Right ventricle myocardium inferior (tissue), 1 donor: ENCODE measurements around the gene MYO6. TPM values are rescaled to one million over a fixed set of nuclear protein-coding genes. Genes with fewer than 3 reads are reported as not detected.

Experiments
- ATAC-seq: fragments of 200-7000 bp; cut with Tn5 transposase; one replicate; pipeline ENCODE4 v1.9.1; 2020; ENCODE audit warnings: mild to moderate bottlenecking, moderate library complexity
- DNase-seq: peaks from one replicate; pipeline ENCODE4 v3.0.0; 2021; ENCODE audit errors: missing footprints
- intact Hi-C: fragments of 100-400 bp; cut with DNase I; formaldehyde crosslinking; loops from one replicate; pipeline ENCODE4 v1.11.0; 2022
- total RNA-seq: library from RNA; stranded (reverse); fragmentation: NEBNext Ultra II Directional; extraction: Animal tissue kit (Norgen Biotek cat#: 25700); gene quantifications from one replicate; pipeline ENCODE4 v1.2.1, GENCODE V29; 2021
- donor health status: DM: no; HTN: yes; CAD: no; lungs with severe emphysema.

Gene MYO6
- total RNA-seq, 1 donor from 2014 or later = 4.7 TPM

GRCh38 chr6:75760320-75760719 lies 11.3 kb downstream of the MYO6 start:
- no peak for ATAC-seq
- DNase-seq = no peak
- intact Hi-C loops = no loop called here

- no peak for DNase-seq
- no peak for ATAC-seq
- intact Hi-C loops = no loop called here
Observed at GRCh38 chr6:75761489-75761888, 12.4 kb downstream of the MYO6 start.

DNA sequence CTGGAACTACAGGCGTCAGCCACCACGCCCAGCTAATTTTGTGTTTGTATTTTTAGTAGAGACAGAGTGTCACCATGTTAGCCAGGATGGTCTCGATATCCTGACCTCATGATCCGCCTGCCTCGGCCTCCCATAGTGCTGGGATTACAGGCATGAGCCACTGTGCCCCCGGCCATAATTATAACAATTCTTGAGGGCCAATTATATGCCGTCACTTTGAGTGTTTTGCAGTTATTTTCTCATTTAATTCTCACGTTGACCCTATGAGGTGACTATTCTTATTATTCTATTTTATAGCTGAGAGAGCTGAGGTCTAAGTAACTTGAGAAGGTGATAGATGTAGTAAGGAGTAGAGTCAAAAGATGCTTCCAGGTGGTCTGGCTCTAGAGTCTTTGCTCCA lies 13.0 kb downstream of the MYO6 start:
- no peak for DNase-seq
- ATAC-seq = no peak
- intact Hi-C loops = no loop called here

DNA sequence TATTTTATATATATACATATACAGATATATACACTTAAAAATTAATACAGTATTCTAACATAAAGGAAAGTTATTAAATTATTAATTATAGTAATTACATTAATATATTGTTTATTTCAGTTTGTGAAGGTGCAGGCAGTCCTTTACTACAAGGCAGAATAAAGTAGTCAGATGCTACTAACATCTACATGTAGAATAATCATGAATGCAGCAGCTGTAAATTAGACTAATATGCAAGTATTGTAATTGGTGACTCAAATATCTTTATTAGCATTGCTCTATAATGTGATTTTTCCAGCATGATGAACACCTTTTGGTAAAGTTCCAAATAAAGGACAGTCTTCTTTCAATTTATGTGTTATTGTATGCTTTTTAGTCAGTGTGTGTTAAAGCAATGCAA lies 17.3 kb downstream of the MYO6 start:
- no peak for ATAC-seq
- DNase-seq = no peak
- intact Hi-C loops = no loop called here

DNA sequence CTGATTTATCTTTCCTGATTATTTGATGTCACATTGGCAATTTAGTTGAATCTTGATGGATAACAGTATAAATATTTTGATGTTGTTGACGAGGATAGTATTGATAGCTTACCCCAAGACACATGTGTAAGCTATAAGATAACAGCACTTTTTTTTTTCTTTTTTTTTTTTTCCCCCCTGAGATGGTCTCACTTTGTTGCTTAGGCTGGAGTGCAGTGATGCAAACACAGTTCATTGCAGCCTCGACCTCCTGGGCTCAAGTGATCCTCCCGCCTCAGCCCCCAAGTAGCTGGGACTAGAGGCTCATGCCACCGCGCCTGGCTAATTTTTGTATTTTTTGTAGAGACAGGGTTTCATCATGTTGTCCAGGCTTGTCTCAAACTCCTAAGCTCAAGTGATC lies 21.8 kb downstream of the MYO6 start:
- intact Hi-C loops = no loop called here
- ATAC-seq (no peak), DNase-seq (no peak)

- DNase-seq (no peak), ATAC-seq (no peak)
- intact Hi-C loops = no loop called here
Observed at GRCh38 chr6:75775219-75775618, 26.2 kb downstream of the MYO6 start.

DNA sequence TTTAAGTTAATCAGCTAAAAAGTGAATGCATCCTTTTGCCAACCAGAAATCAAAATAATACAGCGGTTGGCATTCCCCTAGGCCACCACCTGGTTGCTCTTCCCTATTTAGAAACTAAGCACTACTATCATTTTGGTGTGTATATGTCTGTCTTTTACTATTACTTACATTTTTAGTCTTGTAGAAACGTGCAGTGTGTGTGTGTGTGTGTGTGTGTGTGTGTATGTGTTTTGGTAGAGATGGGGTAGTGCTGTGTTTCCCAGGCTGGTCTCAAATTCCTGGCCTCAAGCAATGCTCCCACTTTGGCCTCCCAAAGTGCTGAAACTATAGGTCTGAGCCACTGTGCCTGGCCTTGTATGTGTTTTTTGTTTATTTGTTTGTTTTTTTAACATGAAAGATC lies 27.4 kb downstream of the MYO6 start:
- DNase-seq = no peak
- intact Hi-C loops = no loop called here
- no peak for ATAC-seq

DNA sequence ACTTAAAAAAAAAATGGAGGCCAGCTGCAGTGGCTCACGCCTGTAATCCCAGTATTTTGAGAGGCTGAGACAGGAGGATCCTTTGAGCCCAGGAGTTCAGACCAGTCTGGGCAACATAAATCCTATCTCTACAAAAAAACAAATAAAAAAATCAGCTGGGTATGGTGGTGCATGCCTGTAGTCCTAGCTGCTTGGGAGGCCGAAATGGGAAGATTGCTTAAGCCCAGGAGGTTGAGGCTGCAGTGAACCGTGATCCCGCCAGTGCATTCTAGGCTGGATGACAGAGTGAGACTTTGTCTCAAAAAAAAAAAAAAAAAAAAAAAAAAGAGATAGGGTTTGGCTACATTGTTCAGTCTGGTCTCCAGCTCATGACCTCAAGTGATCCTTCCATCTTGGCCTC lies 29.7 kb downstream of the MYO6 start:
- DNase-seq = no peak
- no peak for ATAC-seq
- intact Hi-C loops = no loop called here

DNA sequence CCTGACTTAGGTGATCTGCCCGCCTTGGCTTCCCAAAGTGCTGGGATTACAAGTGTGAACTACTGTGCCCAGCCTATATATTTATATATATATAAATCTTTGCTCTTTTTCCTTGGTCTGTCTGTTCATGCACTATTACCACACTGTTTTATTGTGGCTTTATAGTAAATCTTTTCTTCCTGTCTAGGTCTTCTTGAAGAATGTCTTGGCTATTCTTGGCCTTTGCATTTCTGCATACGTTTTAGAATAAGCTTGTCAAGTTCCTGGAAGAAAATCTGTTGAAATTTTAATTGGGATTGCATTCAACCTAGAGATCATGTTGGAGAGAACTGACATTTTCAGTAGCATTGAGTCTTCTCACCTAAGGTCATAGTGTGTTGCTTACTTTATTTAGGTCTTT lies 37.1 kb downstream of the MYO6 start:
- intact Hi-C loops = no loop called here
- DNase-seq = no peak
- ATAC-seq = no peak

- ATAC-seq (no peak), DNase-seq (no peak)
- intact Hi-C loops = no loop called here
Observed at GRCh38 chr6:75788894-75789293, 39.9 kb downstream of the MYO6 start.

DNA sequence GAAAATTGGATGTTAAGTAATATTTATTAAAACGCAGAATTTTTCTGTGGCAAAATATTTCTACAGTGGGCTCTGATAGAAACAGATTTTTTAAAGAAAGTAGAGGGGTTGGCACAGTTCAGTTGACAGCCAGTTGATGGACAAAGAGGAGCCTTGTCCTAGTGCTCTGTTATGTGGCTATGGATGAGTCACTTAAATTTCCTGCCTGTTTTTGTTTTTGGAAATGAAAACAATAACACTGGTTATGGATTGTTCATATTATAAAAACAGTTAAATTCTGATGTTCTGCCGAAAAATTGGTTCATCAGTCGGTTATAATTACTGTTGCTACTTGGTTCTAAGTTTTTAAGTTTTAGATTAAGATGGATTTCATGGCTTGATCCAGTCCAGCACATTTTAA lies 42.8 kb downstream of the MYO6 start:
- DNase-seq = no peak

GRCh38 chr6:75794351-75794846 lies 45.4 kb downstream of the MYO6 start:
- ATAC-seq (no peak), DNase-seq (no peak)
- intact Hi-C loops = no loop called here

More for the DNA sequence above, 42.8 kb downstream of the MYO6 start:
- intact Hi-C loops = no loop called here
- ATAC-seq = no peak

DNA sequence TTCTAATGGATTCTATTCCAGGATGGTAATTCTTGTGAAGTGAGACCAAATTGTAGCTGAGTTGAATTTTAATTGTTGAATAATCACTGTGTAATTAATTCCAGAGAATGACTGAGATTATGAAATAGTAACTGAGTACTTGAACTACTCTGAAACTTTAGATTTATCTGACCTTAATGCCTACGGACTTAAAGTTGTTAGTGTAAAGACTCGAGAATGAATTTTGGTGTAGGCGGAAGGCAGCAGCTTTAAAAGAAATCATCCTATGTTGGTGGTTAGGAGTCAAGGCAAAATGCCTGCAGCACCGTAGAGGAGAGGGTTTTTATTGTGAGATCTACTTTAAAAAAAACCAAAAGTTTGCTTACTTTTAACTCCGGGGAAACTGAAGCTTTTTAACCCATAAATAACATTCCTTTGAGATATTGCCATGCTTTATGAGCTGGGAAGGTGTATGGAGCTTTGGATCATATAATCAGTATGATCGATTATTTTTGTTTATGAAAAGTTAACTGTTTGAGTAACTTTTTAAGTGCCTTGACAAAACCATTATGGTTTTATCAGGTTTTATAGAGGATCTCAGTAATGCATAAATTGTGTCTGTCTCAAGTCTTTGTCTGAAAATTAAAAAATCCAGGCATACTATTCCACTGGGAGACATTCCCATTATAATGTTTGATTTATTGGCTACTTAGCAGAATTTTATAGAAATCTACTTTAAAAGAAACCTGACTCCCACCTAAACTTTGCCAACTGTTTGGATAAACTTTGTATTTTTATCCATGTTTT lies 46.1 kb downstream of the MYO6 start:
- no peak for DNase-seq
- ATAC-seq = no peak
- intact Hi-C loops = no loop called here

- no peak for ATAC-seq
- intact Hi-C loops = no loop called here
Observed at GRCh38 chr6:75796723-75797122, 47.7 kb downstream of the MYO6 start.

GRCh38 chr6:75800133-75800532 lies 51.1 kb downstream of the MYO6 start:
- intact Hi-C loops = no loop called here
- no peak for DNase-seq
- ATAC-seq = no peak

More at GRCh38 chr6:75796723-75797122, 47.7 kb downstream of the MYO6 start:
- DNase-seq = no peak

DNA sequence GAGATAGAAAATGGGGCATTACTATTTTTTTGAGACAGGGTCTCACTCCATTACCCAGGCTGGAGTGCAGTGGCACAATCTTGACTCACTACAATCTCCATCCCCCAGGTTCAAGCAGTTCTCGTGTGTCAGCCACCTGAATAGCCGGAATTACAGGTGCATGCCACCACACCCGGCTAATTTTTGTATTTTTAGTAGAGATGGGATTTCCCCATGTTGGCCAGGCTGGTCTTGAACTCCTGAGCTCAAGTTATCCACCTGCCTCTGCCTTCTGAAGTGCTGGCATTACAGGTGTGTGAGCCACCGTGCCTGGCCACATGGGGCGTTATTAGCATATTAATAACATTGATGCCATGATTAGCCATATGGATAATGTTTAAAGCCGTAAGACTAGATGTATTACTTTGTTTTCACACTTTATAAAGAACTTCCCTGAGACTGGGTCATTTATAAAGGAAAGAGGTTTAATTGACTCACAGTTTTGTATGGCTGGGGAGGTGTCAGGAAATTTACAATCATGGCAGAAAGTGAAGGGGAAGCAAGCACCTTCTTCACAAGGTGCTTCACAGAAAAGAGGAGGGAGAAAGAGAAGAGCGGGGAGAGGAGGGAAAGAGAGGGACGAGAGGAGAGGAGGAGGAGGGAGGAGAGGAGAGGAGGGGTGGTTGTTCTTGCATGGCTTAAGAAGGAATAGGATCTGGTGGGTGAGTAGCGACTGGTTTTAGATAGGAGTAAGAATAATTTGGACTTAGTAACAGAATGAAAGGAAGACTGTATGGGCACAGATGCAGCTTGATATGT lies 51.9 kb downstream of the MYO6 start:
- DNase-seq = no peak
- intact Hi-C loops = no loop called here
- ATAC-seq = no peak

DNA sequence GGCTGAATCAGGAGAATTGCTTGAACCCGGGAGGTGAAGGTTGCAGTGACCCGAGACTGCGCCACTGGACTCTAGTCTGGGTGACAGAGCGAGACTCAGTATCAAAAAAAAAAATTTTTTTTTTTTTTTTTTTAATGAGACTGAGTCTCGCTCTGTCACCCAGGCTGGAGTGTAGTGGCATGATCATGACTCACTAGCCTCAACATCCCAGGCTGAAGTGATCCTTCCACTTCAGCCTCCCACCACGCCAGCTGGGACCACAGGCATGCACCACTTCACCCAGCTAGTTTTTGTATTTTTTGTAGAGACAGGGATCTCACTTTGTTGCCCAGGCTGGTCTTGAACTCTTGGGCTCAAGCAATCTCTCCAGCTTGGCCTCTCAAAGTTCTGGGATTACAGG lies 53.3 kb downstream of the MYO6 start:
- no peak for ATAC-seq
- no peak for DNase-seq
- intact Hi-C loops = no loop called here

GRCh38 chr6:75808507-75808906 lies 59.5 kb downstream of the MYO6 start:
- DNase-seq = no peak
- ATAC-seq = no peak
- intact Hi-C loops = no loop called here

GRCh38 chr6:75812560-75812959 lies 63.5 kb downstream of the MYO6 start:
- no peak for DNase-seq
- intact Hi-C loops = no loop called here
- ATAC-seq = no peak
